Measurements from ENCODE around the gene CDYL2.

GRCh38 chr16:80723981-80724380 is 80.4 kb downstream of the CDYL2 start:
- TF ChIP-seq POLR2A (IDR thresholded peaks at IDR 0.05; ENCODE audit: low read depth, low read length) (no peak), POLR2AphosphoS5 (IDR thresholded peaks at IDR 0.05; ENCODE audit: insufficient read depth, low read depth, low read length) (no peak)
- TF ChIP-seq, protein P1, sequence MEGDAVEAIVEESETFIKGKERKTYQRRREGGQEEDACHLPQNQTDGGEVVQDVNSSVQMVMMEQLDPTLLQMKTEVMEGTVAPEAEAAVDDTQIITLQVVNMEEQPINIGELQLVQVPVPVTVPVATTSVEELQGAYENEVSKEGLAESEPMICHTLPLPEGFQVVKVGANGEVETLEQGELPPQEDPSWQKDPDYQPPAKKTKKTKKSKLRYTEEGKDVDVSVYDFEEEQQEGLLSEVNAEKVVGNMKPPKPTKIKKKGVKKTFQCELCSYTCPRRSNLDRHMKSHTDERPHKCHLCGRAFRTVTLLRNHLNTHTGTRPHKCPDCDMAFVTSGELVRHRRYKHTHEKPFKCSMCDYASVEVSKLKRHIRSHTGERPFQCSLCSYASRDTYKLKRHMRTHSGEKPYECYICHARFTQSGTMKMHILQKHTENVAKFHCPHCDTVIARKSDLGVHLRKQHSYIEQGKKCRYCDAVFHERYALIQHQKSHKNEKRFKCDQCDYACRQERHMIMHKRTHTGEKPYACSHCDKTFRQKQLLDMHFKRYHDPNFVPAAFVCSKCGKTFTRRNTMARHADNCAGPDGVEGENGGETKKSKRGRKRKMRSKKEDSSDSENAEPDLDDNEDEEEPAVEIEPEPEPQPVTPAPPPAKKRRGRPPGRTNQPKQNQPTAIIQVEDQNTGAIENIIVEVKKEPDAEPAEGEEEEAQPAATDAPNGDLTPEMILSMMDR (IDR thresholded peaks at IDR 0.05; ENCODE audit: extremely low read depth in 1 of 2, insufficient read depth in 1 of 2, low read depth in 1 of 2, low read length in 2 of 2): no peak
